ENCODE data around the gene CD248. TPM values are rescaled to one million over a fixed set of nuclear protein-coding genes. Genes with fewer than 3 reads are reported as not detected.
A peak's percentile ranks its signal among the peaks of the same experiment; 100 is the strongest.
"Not testable (repeated sequence)": the region's sequence is repeated elsewhere in the genome, so short reads cannot be mapped to it uniquely, and the experiment has no call there.

Gene CD248, protein sequence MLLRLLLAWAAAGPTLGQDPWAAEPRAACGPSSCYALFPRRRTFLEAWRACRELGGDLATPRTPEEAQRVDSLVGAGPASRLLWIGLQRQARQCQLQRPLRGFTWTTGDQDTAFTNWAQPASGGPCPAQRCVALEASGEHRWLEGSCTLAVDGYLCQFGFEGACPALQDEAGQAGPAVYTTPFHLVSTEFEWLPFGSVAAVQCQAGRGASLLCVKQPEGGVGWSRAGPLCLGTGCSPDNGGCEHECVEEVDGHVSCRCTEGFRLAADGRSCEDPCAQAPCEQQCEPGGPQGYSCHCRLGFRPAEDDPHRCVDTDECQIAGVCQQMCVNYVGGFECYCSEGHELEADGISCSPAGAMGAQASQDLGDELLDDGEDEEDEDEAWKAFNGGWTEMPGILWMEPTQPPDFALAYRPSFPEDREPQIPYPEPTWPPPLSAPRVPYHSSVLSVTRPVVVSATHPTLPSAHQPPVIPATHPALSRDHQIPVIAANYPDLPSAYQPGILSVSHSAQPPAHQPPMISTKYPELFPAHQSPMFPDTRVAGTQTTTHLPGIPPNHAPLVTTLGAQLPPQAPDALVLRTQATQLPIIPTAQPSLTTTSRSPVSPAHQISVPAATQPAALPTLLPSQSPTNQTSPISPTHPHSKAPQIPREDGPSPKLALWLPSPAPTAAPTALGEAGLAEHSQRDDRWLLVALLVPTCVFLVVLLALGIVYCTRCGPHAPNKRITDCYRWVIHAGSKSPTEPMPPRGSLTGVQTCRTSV
- polyA plus RNA-seq (ENCODE audit: low read depth in 6 of 6) = under 1 TPM in 5 of 6 donors, not detected in 1; 0.09 to 0.39 (median 0.24) TPM

GRCh38 chr11:66316849-66317251 lies at the start of gene CD248:
TSS of gene CD248 (minus strand) at chr11:66317044. CDS start at chr11:66317027, 17 bp downstream.
- Mint-ChIP-seq H3K9me3 (peaks cover 0 to 5% (median 0%) of the 10 kb centered on the region in 7 donors), H3K27me3 (no peaks in the 10 kb centered on the region), H3K27ac (peak within 1 kb of the TSS; percentile 93 to 98 (median 98)), H3K4me1 (peaks cover 35 to 55% (median 54%) of the 10 kb centered on the region in 3 donors), H3K36me3 (no peaks in the 10 kb centered on the region), H3K4me3 (peak within 1 kb of the TSS; percentile 76 to 92 (median 86))
- no peak for DNase-seq
- ATAC-seq (ENCODE audit: low read depth in 2 of 2) = no peak

GRCh38 chr11:66365711-66366619 lies 49.1 kb upstream of the CD248 start:
- no peak for ATAC-seq (ENCODE audit: low read depth in 2 of 2)
- H3K27me3 Mint-ChIP-seq = no peaks in the 10 kb centered on the region
- H3K27ac Mint-ChIP-seq = no peak overlapping the region
- H3K36me3 Mint-ChIP-seq = no peaks in the 10 kb centered on the region
- no peak for DNase-seq
- peaks cover 10 to 15% (median 12%) of the 10 kb centered on the region in 3 donors for H3K4me1 Mint-ChIP-seq
- H3K9me3 Mint-ChIP-seq = no peaks in the 10 kb centered on the region
- peak overlapping the region in 1 of 8 donors; percentile 25 for H3K4me3 Mint-ChIP-seq

DNA sequence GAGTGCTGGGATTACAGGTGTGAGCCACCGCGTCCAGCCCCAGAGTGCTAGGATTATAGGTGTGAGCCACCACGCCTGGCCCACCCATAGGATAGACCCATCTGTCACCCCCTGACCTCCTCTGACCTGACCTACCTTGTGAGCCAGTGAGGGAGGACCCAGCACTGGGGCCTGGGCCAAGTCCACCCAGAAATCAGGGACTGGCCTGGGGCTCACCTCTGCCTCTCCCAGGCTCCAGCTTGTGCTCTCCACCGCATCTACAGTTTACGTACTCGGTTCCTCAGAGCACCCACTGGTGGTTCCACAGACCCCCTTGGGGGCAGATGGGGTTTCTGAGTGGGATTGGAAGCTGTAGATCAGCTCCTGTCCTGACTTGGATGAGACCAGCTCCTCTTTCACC lies 48.3 kb upstream of the CD248 start:
- no peak for ATAC-seq (ENCODE audit: low read depth in 2 of 2)
- peaks cover 6 to 13% (median 8%) of the 10 kb centered on the region in 3 donors for H3K4me1 Mint-ChIP-seq
- DNase-seq = no peak
- no peak overlapping the region for H3K4me3 Mint-ChIP-seq
- H3K27ac Mint-ChIP-seq = no peak overlapping the region
- no peaks in the 10 kb centered on the region for H3K36me3 Mint-ChIP-seq
- no peaks in the 10 kb centered on the region for H3K27me3 Mint-ChIP-seq
- no peaks in the 10 kb centered on the region for H3K9me3 Mint-ChIP-seq

GRCh38 chr11:66363805-66364535 lies 47.1 kb upstream of the CD248 start:
- peak; percentile 46 to 52 for ATAC-seq (ENCODE audit: low read depth in 2 of 2)
- no peak overlapping the region for H3K4me3 Mint-ChIP-seq
- peak overlapping the region in 3 of 6 donors; percentile 19 to 72 (median 30) for H3K27ac Mint-ChIP-seq
- no peaks in the 10 kb centered on the region for H3K27me3 Mint-ChIP-seq
- H3K9me3 Mint-ChIP-seq = no peaks in the 10 kb centered on the region
- peak; percentile 25 for DNase-seq
- peaks cover 0 to 7% (median 4%) of the 10 kb centered on the region in 3 donors for H3K4me1 Mint-ChIP-seq
- H3K36me3 Mint-ChIP-seq = no peaks in the 10 kb centered on the region

DNA sequence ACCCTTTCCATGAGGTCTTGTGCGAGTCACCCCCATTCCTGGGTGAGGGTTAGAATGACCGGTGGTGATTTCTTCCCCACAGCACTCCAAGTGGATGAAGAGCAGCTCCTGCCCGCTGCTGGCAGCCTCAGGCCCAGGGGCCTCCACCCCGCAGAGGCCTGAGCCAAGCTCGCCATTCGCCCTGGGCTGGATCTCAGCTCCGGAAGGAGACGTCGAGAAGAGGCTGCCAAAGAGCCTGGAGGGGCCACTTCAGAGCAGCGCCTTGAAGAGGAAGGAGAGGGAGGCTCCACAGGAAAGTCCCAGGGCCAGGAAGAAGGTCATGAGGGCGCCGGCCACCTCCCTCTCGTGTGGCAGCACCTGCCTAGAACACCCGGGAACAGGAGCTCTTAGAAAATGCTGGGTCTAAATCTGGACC lies 46.4 kb upstream of the CD248 start:
- no peak for ATAC-seq (ENCODE audit: low read depth in 2 of 2)
- Mint-ChIP-seq H3K27ac (no peak overlapping the region), H3K36me3 (no peaks in the 10 kb centered on the region), H3K4me1 (peaks cover 0 to 3% (median 2%) of the 10 kb centered on the region in 3 donors), H3K4me3 (no peak overlapping the region), H3K9me3 (no peaks in the 10 kb centered on the region), H3K27me3 (no peaks in the 10 kb centered on the region)
- no peak for DNase-seq

DNA sequence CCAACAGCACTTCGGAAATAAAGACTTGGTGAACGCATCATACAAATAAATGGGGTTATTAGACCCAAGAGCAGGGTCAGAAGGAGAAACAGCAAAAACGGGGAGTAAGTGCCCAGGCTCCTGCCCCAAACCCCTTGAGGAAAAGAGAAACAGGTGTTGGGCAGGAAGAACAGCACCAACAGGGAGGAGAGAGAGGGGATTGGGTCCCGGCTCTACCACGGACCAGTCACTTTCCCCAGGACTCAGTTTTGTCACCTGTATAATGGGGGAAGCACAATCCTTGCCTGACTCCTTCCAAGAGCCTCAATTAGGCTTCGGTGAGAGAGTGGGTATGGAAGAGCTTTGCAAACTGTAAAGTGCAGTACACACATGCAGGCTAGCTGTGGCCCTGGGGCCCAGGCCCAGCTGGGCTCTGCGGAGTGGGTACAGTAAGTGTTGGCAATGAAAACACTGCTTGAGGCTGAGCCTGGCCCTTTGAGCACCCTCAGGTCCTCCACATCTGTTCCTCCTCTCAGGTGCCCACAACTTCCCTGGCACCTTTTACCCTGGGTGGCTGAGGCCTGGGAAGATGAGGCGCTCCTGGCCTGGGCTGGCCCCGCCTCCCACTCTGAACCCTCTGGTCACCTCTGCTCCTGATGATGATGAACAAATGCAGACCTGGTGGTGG lies 45.8 kb upstream of the CD248 start:
- H3K9me3 Mint-ChIP-seq = no peaks in the 10 kb centered on the region
- H3K27me3 Mint-ChIP-seq = no peaks in the 10 kb centered on the region
- ATAC-seq (ENCODE audit: low read depth in 2 of 2) (no peak), DNase-seq (no peak)
- no peaks in the 10 kb centered on the region for H3K36me3 Mint-ChIP-seq
- H3K27ac Mint-ChIP-seq = no peak overlapping the region
- H3K4me1 Mint-ChIP-seq = no peaks in the 10 kb centered on the region
- H3K4me3 Mint-ChIP-seq = no peak overlapping the region

GRCh38 chr11:66361502-66361941 lies 44.7 kb upstream of the CD248 start:
- Mint-ChIP-seq H3K27me3 (no peaks in the 10 kb centered on the region), H3K4me3 (no peak overlapping the region), H3K9me3 (no peaks in the 10 kb centered on the region), H3K4me1 (no peaks in the 10 kb centered on the region), H3K27ac (peak overlapping the region in 1 of 6 donors; percentile 47), H3K36me3 (no peaks in the 10 kb centered on the region)
- DNase-seq = no peak
- no peak for ATAC-seq (ENCODE audit: low read depth in 2 of 2)

DNA sequence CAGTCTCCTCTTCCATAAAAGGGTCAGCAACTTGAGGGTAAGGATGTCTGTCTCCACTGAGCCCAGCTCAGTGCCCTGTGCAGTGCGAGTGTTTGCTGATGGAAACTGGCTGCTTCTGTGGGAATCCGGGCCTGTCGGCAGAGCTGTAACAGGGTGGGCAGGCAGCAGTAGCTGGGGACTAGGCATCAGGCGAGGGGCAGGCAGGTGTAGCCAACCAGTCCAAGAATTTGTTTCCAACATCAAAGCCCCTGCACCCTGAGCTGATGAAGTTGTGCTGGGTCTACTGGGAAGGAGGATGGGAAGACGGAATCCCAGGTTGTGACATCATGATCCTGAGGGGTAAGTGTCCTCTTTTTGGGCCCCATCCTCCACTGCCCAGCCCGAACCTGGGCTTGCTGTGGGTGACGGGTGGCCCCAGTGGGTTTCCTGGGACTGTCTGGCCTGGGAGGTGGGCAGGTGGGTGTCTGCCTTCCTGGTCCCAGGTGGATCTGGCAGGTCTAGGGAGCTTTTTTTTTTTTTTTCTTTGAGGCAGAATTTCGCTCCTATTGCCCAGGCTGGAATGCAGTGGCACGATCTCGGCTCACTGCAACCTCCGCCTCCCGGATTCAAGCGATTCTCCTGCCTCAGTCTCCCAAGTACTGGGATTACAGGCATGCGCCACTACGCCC lies 43.7 kb upstream of the CD248 start:
- ATAC-seq (ENCODE audit: low read depth in 2 of 2) = no peak
- no peak overlapping the region for H3K27ac Mint-ChIP-seq
- no peaks in the 10 kb centered on the region for H3K9me3 Mint-ChIP-seq
- H3K4me3 Mint-ChIP-seq = no peak overlapping the region
- no peak for DNase-seq
- H3K4me1 Mint-ChIP-seq = no peaks in the 10 kb centered on the region
- no peaks in the 10 kb centered on the region for H3K36me3 Mint-ChIP-seq
- no peaks in the 10 kb centered on the region for H3K27me3 Mint-ChIP-seq

- H3K27me3 Mint-ChIP-seq = no peaks in the 10 kb centered on the region
- H3K4me1 Mint-ChIP-seq = no peaks in the 10 kb centered on the region
- no peaks in the 10 kb centered on the region for H3K9me3 Mint-ChIP-seq
- H3K36me3 Mint-ChIP-seq = no peaks in the 10 kb centered on the region
- DNase-seq (no peak), ATAC-seq (ENCODE audit: low read depth in 2 of 2) (no peak)
- H3K27ac Mint-ChIP-seq = no peak overlapping the region
- no peak overlapping the region for H3K4me3 Mint-ChIP-seq
These were observed 42.8 kb upstream of the CD248 start for GRCh38 chr11:66359662-66360087.

DNA sequence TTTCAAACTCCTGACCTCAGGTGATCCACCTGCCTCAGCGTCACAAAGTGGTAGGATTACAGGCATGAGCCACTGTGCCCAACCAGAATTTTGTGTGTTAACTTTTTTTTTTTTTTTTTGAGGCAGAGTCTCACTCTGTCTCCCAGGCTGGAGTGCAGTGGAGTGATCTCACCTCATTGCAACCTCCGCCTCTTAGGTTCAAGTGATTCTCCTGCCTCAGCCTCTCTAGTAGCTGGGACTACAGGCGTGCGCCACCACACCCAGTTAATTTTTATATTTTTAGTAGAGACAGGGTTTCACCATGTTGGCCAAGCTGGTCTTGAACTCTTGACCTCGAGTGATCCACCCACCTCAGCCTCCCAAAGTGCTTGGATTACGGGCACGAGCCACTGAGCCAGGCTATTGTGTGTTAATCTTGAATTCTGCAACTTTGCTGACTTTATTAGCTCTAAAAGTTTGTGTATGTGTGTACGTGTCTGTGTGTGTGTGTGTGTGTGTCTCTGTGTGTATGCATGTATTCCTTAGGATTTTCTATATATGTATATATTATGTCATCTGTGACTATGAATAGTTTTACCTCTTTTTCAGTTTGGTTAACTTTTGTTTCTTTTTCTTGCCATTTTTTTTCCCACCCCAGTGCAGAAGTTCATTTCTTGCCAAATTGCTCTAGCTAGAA lies 33.9 kb upstream of the CD248 start:
- Mint-ChIP-seq H3K4me3 (peak overlapping the region in 2 of 8 donors; percentile 56 to 63), H3K4me1 (peaks cover 7 to 24% (median 12%) of the 10 kb centered on the region in 3 donors), H3K27ac (peak overlapping the region in 1 of 6 donors; percentile 14), H3K36me3 (peaks cover 0 to 13% of the 10 kb centered on the region in 2 donors)
- DNase-seq; H3K9me3 Mint-ChIP-seq; H3K27me3 Mint-ChIP-seq; ATAC-seq (ENCODE audit: low read depth in 2 of 2): not testable (repeated sequence)

GRCh38 chr11:66349084-66349386 lies 32.2 kb upstream of the CD248 start:
- Mint-ChIP-seq H3K27me3 (peaks cover 0 to 4% (median 0%) of the 10 kb centered on the region in 3 donors), H3K36me3 (peaks cover 0 to 13% of the 10 kb centered on the region in 2 donors), H3K27ac (peak overlapping the region in 4 of 6 donors; percentile 58 to 100 (median 92)), H3K9me3 (peaks cover 0 to 4% (median 0%) of the 10 kb centered on the region in 7 donors), H3K4me3 (peak overlapping the region in 5 of 8 donors; percentile 16 to 99 (median 92)), H3K4me1 (peaks cover 21 to 39% (median 23%) of the 10 kb centered on the region in 3 donors)
- DNase-seq (no peak), ATAC-seq (ENCODE audit: low read depth in 2 of 2) (no peak)
